Epithelial cell of proximal tubule (primary cell): ENCODE data around the gene HELZ. TPM values are rescaled to one million over a fixed set of nuclear protein-coding genes. Genes with fewer than 3 reads are reported as not detected.

Experiments
- DNase-seq: peaks from one replicate; pipeline ENCODE4 v3.0.0-alpha.2; 2011; ENCODE audit warnings: low read depth
- H3K4me3 ChIP-seq: 2 replicates; pipeline ENCODE4 v1.5.1; 2011; ENCODE audit warnings: low read depth, mild to moderate bottlenecking, low read length
- total RNA-seq: library from RNA; depleted of rRNA; stranded (reverse); fragments of >200 nt; gene quantifications from 2 replicates; pipeline ENCODE4 v1.2.3, GENCODE V29; 2015
- TF ChIP-seq, protein P1 (sequence below): conservative IDR thresholded peaks from 2 replicates; pipeline ENCODE4 v1.5.1; 2012; ENCODE audit warnings: low read depth, mild to moderate bottlenecking, low read length

Gene HELZ
- total RNA-seq, 1 donor from 2014 or later, result 31.1 TPM

DNA sequence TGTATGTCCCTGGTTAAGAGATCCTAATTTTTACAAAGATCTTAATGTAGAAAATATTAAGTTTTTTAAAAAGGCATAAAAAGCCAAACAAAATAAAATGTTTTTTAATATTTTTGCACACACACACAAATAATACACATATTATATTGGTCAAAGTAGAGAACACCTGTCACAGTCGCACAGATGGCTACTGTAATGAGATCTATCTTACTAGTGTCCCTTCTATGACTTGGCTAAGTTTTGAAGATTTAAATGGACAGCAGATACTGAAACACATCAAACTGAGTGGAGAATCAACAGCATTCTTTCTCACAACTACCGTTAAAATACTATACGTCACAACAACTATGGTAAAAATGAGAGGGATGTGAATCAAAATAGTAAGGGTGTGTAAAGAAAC lies 83.4 kb downstream of the HELZ start:
- no peak for DNase-seq
- H3K4me3 ChIP-seq, result no peak overlapping the region
- TF ChIP-seq, protein P1, sequence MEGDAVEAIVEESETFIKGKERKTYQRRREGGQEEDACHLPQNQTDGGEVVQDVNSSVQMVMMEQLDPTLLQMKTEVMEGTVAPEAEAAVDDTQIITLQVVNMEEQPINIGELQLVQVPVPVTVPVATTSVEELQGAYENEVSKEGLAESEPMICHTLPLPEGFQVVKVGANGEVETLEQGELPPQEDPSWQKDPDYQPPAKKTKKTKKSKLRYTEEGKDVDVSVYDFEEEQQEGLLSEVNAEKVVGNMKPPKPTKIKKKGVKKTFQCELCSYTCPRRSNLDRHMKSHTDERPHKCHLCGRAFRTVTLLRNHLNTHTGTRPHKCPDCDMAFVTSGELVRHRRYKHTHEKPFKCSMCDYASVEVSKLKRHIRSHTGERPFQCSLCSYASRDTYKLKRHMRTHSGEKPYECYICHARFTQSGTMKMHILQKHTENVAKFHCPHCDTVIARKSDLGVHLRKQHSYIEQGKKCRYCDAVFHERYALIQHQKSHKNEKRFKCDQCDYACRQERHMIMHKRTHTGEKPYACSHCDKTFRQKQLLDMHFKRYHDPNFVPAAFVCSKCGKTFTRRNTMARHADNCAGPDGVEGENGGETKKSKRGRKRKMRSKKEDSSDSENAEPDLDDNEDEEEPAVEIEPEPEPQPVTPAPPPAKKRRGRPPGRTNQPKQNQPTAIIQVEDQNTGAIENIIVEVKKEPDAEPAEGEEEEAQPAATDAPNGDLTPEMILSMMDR, result no peak

DNA sequence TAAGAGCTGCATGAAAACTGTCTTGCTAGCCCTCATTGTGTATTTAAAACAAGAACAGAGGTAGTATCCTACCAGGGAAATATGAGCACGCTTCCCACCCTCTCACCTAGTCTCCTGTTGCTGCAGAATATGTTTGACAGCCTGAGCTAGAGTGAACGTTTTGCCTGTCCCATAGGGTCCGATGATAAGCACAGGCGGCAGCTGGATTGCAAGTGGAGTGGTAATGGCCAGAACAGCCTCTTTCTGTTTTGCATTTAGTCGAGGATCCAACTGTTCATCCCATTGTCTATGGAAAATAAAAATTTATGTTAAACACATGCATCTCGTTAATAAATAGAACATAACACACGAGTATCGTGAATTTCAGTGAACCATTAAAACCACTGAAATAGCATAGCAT lies 84.2 kb downstream of the HELZ start:
- DNase-seq, result no peak
- no peak overlapping the region for H3K4me3 ChIP-seq
- TF ChIP-seq, protein P1, result no peak

DNA sequence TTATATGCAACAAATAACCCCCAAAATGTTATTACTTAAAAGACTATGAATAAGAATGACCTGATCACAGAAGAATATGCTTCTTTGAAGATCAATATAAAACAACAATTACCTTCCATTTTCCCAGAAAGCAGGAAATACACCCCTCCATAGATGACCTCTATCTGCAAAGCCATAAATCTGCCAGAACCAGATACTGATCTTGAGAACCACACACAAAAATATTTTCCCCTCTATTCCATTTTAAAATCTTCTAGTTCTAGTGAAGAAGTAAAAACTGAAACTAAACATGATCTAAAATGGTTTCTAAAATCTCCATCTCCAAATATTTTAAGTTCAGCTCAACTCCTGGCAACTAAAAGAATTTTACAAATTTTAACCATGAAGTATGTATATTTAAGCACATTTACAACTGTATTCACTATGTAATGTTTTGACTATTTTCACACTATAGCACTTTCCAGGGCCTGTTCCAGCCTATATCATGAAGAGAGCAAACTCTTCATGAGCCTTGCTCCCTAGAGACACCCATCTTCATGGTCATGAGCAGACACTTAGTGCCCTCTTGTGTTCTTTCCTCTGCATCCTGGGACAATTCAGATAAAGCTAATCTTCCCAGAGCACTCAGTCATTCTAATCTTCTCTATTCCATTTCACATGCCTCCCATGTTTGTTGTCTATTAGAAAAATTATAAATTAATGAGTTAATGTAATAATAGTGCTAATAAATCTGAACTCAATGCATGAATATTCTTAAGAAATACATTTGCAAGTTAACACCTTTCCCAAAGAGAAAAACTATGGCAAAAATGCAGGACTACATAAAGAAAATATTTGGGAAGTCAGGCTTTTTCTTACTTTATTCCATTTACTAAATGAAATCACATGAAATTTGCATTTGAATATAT lies 87.0 kb downstream of the HELZ start:
- DNase-seq, result no peak

DNA sequence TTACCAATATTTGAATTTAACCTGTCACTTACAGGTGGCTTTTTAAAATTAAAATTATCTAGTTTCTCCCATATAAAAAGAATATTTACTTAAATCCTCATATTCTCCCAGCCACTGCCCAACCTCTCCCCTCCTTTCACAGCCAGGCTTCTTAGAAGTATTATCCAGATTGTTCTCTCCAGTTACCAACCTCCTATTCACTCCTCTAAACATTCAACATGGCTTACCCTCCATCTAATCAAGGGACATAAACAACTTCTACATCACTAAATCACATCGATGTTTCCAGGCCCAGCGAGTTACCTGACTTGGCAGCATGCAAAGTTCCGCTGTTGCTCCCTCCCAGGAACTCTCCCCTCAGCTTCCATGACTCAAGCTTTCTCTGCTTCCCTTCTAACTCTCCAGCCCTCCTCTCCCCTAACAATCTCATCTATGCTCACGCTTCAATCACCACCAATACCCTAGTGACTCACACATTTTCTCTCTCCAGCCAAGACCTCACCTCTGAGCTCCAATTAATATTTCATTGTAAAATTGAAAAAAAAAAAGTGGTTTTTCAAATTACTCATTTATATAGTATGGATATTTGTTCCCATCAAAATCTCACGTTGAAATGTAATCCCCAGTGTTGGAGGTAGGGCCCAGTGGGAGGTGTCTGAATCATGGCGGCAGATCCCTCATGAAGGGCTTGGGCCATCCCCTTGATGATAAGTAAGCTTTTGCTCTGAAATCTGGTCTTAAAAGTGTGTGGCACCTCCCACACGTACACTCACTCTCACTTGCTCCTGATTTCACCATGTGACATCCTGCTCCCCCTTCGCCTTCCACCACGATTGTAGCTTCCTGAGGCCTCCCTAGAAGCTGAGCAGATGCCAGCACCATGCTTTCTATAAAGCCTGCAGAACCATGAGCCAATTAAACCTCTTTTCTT lies 88.5 kb downstream of the HELZ start:
- DNase-seq, result peak; percentile 74
- H3K4me3 ChIP-seq, result no peak overlapping the region
- TF ChIP-seq, protein P1, result no peak

More for the DNA sequence above, 87.0 kb downstream of the HELZ start:
- TF ChIP-seq, protein P1, result peak; percentile 62
- no peak overlapping the region for H3K4me3 ChIP-seq

DNA sequence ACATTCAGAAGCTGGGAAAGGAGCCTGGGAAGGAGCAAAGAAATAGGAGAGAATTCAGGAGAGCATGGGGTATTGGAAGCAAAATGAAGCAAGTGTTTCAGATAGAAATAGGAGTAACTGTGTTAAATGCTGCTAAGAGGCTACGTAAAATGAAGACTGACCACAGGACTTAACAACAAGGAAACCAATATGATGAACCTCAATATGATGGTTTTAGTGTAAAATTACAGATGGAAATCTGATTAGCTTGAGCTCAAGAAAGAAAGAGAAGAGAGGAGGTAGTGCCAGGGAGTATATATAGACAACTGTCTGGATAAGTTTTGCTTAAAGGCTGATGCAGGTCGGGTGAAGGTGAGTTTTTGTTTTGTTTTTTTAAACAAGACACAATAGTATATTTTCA lies 92.2 kb downstream of the HELZ start:
- no peak overlapping the region for H3K4me3 ChIP-seq
- DNase-seq, result no peak
- TF ChIP-seq, protein P1, result no peak

DNA sequence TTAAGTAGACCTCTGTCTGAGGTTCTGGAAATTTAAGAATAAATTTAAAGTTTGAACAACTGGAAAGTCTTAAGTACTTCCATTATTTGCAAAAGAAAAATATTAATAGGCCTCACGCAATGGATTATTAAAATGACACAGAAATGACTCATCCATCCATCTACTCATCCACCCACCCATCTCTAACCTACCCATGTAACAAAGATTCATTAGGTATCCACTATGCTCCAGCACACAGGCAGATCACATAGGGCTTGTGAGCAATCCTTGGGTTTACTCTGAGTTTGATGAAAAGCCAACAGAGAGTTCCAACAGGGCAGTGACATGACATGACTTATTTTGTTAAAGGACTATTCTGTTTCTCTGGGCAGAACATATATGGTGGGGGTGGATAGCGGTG lies 93.3 kb downstream of the HELZ start:
- no peak for DNase-seq
- TF ChIP-seq, protein P1, result no peak
- H3K4me3 ChIP-seq, result no peak overlapping the region
